DND-41 (cell line): ENCODE measurements around the gene FLNA.

ENCODE experiments used
- CTCF ChIP-seq: IDR thresholded peaks from 2 replicates; pipeline ENCODE4 v1.5.1; 2012; ENCODE audit warnings: borderline replicate concordance, low read length, moderate library complexity, mild to moderate bottlenecking; ENCODE audit not compliant: poor library complexity, severe bottlenecking; ENCODE audit errors: extremely low read depth
- EZH2 ChIP-seq: IDR thresholded peaks from 3 replicates; pipeline ENCODE4 v1.6.1; 2012; ENCODE audit warnings: borderline replicate concordance, low read depth, mild to moderate bottlenecking, moderate library complexity, low read length, inconsistent platforms; ENCODE audit not compliant: severe bottlenecking

- TF ChIP-seq CTCF (no peak), EZH2 (no peak)
These were observed 5.1 kb upstream of the FLNA start for GRCh38 chrX:154379569-154379951.
